NCI-H748 (cell line): ENCODE measurements around the gene BSG.
A peak's percentile ranks its signal among the peaks of the same experiment; 100 is the strongest.
"Not testable (repeated sequence)": the region's sequence is repeated elsewhere in the genome, so short reads cannot be mapped to it uniquely, and the experiment has no call there.

Experiments used
- DNase-seq: peaks from one replicate; lab custom pipeline; 2025; ENCODE audit not compliant: unreplicated experiment; lab: John Stamatoyannopoulos, UW

BSG gene

GRCh38 chr19:619286-620002, 47.0 kb downstream of the BSG start:
- DNase-seq: no peak

GRCh38 chr19:620166-620862, 47.9 kb downstream of the BSG start:
- no peak for DNase-seq

GRCh38 chr19:621191-621590, 48.8 kb downstream of the BSG start:
- DNase-seq: not testable (repeated sequence)

- DNase-seq: no peak
These were observed 49.4 kb downstream of the BSG start for GRCh38 chr19:621819-622218.

- DNase-seq: no peak
These were observed 50.3 kb downstream of the BSG start for GRCh38 chr19:622666-623065.

GRCh38 chr19:623175-623916, 51.0 kb downstream of the BSG start:
- no peak for DNase-seq

- DNase-seq: no peak
These were observed 51.6 kb downstream of the BSG start for GRCh38 chr19:623974-624373.

- no peak for DNase-seq
These were observed 52.2 kb downstream of the BSG start for GRCh38 chr19:624433-625109.

GRCh38 chr19:625257-625656, 52.9 kb downstream of the BSG start:
- no peak for DNase-seq

- not testable (repeated sequence) for DNase-seq
These were observed 54.2 kb downstream of the BSG start for GRCh38 chr19:626566-626965.

GRCh38 chr19:628168-628567, 55.8 kb downstream of the BSG start:
- no peak for DNase-seq

- not testable (repeated sequence) for DNase-seq
These were observed 57.1 kb downstream of the BSG start for GRCh38 chr19:629515-629914.

- DNase-seq: no peak
These were observed 57.7 kb downstream of the BSG start for GRCh38 chr19:629961-630714.

GRCh38 chr19:632579-633067, 60.2 kb downstream of the BSG start:
- peak; percentile 26 for DNase-seq
